RWPE1 (cell line): ENCODE measurements around the gene PDE4D.

ENCODE experiments used
- CTCF ChIA-PET: fragments of 350-600 bp; sonication (Branson Sonifier 250); formaldehyde crosslinking; extraction: SDS; loops from one replicate; lab custom pipeline; 2021; lab: Yijun Ruan, JAX
- POLR2A ChIA-PET: fragments of 400-600 bp; formaldehyde crosslinking; extraction: SDS; loops from one replicate; lab custom pipeline; 2020; ENCODE audit warnings: antibody characterized with exemption; ENCODE audit not compliant: low non-redundant PET; lab: Yijun Ruan, JAX
- DNase-seq: peaks from one replicate; pipeline ENCODE4 v3.0.0; 2012; ENCODE audit warnings: low spot score
- H3K27ac ChIP-seq: fragments of 450-650 bp; 2 replicates; pipeline ENCODE4 v1.5.1; 2017
- TF ChIP-seq, protein P1 (sequence below): fragments of 450-650 bp; conservative IDR thresholded peaks from 2 replicates; pipeline ENCODE4 v1.5.1; 2017; ENCODE audit warnings: low read depth, mild to moderate bottlenecking

PDE4D gene

DNA sequence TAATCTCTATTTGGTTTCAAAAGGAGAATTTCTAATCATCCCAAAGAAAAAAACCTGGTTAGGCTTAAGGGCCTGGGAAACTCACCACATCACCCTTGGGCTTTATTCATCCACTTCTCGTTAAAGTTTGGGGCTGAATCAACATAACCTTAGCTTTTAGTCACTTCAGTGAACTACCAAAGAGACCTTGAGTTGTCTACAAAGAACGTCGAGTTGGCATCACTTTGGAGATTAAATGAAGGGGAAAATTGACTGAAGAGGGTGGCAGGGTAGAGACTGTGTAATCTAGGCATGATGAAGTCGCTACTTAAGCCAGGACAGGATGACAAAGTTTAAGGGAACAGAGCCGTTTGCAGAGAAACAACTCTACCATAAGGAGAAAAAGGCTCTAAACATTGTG, 969.2 kb downstream of the PDE4D start:
- TF ChIP-seq, protein P1, sequence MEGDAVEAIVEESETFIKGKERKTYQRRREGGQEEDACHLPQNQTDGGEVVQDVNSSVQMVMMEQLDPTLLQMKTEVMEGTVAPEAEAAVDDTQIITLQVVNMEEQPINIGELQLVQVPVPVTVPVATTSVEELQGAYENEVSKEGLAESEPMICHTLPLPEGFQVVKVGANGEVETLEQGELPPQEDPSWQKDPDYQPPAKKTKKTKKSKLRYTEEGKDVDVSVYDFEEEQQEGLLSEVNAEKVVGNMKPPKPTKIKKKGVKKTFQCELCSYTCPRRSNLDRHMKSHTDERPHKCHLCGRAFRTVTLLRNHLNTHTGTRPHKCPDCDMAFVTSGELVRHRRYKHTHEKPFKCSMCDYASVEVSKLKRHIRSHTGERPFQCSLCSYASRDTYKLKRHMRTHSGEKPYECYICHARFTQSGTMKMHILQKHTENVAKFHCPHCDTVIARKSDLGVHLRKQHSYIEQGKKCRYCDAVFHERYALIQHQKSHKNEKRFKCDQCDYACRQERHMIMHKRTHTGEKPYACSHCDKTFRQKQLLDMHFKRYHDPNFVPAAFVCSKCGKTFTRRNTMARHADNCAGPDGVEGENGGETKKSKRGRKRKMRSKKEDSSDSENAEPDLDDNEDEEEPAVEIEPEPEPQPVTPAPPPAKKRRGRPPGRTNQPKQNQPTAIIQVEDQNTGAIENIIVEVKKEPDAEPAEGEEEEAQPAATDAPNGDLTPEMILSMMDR: no peak
- DNase-seq: no peak
- ChIA-PET CTCF (no interaction called here), POLR2A (no interaction called here)
- H3K27ac ChIP-seq: no peak overlapping the region

DNA sequence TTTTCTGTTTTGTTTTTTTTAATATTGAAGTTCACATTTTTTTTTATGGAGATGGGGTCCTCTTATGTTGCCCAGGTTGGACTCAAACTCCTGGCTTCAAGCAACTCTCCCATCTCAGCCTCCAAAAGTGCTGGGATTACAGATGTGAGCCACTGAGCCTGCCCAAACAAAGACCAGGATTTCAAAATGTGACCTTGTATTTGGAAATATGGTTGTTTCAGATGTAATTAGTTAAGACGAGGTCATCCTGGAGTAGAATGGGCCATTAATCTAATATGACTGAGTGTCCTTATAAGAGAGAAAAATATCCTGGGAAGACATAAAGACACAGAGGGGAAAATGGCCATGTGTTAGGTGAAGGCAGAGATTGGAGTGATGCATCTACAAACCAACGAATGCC, 970.2 kb downstream of the PDE4D start:
- TF ChIP-seq, protein P1: no peak
- CTCF ChIA-PET: interaction anchor here (1.1 kb wide), 1 partner anchor 20 kb away, joined by 3 read pairs; no protein-coding TSS in a partner anchor
- DNase-seq: no peak
- POLR2A ChIA-PET: no interaction called here
- no peak overlapping the region for H3K27ac ChIP-seq

DNA sequence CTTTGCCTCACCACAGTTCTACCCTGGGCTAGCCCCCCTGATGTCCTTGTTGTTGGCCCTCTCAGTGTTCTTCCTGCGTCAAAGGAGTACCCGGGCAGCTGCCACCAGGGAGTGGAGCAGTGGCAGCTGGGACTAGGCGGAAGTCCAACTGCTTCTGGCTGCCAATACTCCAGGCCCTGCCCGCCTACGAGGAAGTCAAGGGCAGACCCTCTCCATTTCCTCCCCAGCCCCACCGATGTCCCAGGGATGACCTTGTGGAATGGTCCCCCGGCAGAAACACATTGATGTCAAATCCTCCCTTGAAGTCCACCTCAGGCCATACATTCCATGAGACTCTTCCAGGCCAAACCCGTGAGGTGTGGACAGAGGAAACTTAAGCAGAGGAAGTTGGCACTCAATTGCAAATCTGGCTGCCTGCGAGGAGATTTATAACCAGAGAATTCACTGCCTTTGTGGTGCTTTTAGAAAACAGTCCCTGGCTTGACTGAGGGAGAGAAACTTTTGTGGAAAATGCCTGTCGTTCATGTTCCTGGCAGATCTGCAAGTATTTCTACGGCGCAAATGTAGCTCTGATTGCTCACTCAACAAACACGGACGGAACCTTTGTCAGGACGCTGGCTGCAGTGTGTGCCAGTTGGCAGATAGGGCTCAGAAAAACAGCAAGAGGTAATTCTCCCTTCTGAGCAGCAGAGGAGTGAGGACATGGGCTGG, 970.9 kb downstream of the PDE4D start:
- POLR2A ChIA-PET: no interaction called here
- CTCF ChIA-PET: interaction anchor here (1.1 kb wide), 1 partner anchor 21 kb away, joined by 3 read pairs; no protein-coding TSS in a partner anchor
- no peak overlapping the region for H3K27ac ChIP-seq
- TF ChIP-seq, protein P1: no peak
- no peak for DNase-seq

DNA sequence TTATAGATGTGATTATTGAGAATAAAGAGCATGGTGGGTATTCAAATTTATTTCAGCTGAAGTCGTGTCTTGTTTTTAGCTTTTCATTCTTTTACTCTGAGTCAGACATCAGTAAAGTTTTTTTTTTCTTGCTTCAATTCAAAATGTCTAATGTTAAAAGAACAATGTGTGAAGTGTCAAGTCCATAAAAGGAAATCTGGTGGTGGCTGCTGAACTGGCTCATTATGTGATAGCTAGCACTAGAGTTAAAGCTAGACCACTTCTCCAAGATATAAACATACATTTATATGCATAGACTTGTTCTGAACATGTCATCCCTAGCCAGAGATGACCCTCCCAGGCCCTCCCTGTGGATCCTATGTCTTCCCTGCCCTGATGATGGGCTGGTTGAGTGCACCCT, 972.4 kb downstream of the PDE4D start:
- TF ChIP-seq, protein P1: no peak
- ChIA-PET CTCF (no interaction called here), POLR2A (no interaction called here)
- H3K27ac ChIP-seq: no peak overlapping the region
- DNase-seq: no peak

DNA sequence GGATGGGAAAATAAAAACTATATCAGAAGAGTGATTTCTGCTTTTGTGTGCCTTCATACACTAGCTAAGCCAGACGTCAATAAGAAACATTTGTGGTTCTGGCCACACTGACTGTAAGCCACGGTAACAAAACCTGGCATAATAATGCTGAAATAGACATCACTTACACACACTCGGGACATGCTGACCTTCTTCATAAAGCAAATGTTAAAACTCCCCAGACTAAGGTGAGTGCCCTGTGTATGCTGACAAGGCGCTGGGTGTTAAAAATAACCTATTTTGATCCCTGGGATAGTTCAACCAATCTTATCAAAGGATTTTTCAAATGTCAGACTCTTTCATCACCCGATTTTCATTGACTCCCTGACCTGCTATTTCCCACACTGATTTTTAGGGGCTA, 973.7 kb downstream of the PDE4D start:
- ChIA-PET POLR2A (no interaction called here), CTCF (no interaction called here)
- DNase-seq: no peak
- no peak overlapping the region for H3K27ac ChIP-seq
- TF ChIP-seq, protein P1: no peak
